ENCODE data around the gene DSTN. TPM values are rescaled to one million over a fixed set of nuclear protein-coding genes. Genes with fewer than 3 reads are reported as not detected.

DSTN gene
- total and polyA plus RNA-seq, 2 donors (not counting 3 experiments of a cell fraction or from before 2014, with no cell fraction given), result 66.1 to 300 TPM

GRCh38 chr20:17647391-17648314 lies 77.8 kb downstream of the DSTN start:
- FAIRE-seq (no peak), DNase-seq (ENCODE audit: low read depth, low spot score) (no peak)
- no peak overlapping the region for H3K27ac ChIP-seq (ENCODE audit: insufficient read depth, low read depth, low read length)
- no peaks in the 10 kb centered on the region for H3K27me3 ChIP-seq (ENCODE audit: control insufficient read depth in 2 of 2, insufficient read depth in 2 of 2, low read length in 2 of 2)
- peaks cover 0 to 10% of the 10 kb centered on the region in 2 experiments for H3K36me3 ChIP-seq (ENCODE audit: control insufficient read depth in 2 of 2, extremely low read depth in 1 of 2, insufficient read depth in 2 of 2, low read length in 2 of 2)
- H3K4me1 ChIP-seq (ENCODE audit: control insufficient read depth, extremely low read depth, insufficient read depth, low read length), result peaks cover 11% of the 10 kb centered on the region
- H3K9me1 ChIP-seq (replicated peaks; ENCODE audit: control insufficient read depth, extremely low read depth, insufficient read depth, low read length), result no peaks in the 10 kb centered on the region
- no peaks in the 10 kb centered on the region for H4K20me1 ChIP-seq (replicated peaks; ENCODE audit: control insufficient read depth, extremely low read depth, insufficient read depth, low read length)
- ChIA-PET POLR2A (no interaction called here), CTCF (interaction anchor here (0.7 to 3.9 kb wide), 11 partner anchors 17 to 311 kb away, joined by 3 to 25 read pairs (median 6); partner anchors contain the start of genes DSTN and RRBP1)
- H3K9ac ChIP-seq (replicated peaks; ENCODE audit: extremely low read depth, insufficient read depth, low read length), result no peak overlapping the region
- H3K9me3 ChIP-seq (replicated peaks; ENCODE audit: control insufficient read depth, insufficient read depth, low read length), result no peaks in the 10 kb centered on the region
- dilution Hi-C loops (cut with MboI; ENCODE audit: extremely low pct_ligation_motif_present, low sequenced_read_pairs) (no loop called here), intact Hi-C loops (cut with micrococcal nuclease) (no loop called here)
- peaks cover 68% of the 10 kb centered on the region for H3K79me2 ChIP-seq (ENCODE audit: control insufficient read depth, insufficient read depth, low read length)
- no peak overlapping the region for H2AFZ ChIP-seq (ENCODE audit: low read depth, low read length)
- TF ChIP-seq, protein P1, sequence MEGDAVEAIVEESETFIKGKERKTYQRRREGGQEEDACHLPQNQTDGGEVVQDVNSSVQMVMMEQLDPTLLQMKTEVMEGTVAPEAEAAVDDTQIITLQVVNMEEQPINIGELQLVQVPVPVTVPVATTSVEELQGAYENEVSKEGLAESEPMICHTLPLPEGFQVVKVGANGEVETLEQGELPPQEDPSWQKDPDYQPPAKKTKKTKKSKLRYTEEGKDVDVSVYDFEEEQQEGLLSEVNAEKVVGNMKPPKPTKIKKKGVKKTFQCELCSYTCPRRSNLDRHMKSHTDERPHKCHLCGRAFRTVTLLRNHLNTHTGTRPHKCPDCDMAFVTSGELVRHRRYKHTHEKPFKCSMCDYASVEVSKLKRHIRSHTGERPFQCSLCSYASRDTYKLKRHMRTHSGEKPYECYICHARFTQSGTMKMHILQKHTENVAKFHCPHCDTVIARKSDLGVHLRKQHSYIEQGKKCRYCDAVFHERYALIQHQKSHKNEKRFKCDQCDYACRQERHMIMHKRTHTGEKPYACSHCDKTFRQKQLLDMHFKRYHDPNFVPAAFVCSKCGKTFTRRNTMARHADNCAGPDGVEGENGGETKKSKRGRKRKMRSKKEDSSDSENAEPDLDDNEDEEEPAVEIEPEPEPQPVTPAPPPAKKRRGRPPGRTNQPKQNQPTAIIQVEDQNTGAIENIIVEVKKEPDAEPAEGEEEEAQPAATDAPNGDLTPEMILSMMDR (IDR thresholded peaks at IDR 0.05; ENCODE audit: extremely low read depth in 1 of 2, insufficient read depth in 1 of 2, low read depth in 1 of 2, low read length in 2 of 2), result no peak
- no TSS peak for BruUV-seq (replicated peaks)
- H3K4me3 ChIP-seq (replicated peaks in 1 of 3; ENCODE audit: insufficient read depth in 1 of 3, low read depth in 1 of 3, low read length in 3 of 3), result no peak overlapping the region
- no peak overlapping the region for H3K4me2 ChIP-seq (ENCODE audit: insufficient read depth, low read length)

- H3K27ac ChIP-seq (ENCODE audit: insufficient read depth, low read depth, low read length), result no peak overlapping the region
- H2AFZ ChIP-seq (ENCODE audit: low read depth, low read length), result no peak overlapping the region
- DNase-seq (ENCODE audit: low read depth, low spot score), result no peak
- BruUV-seq (replicated peaks), result no TSS peak
- dilution Hi-C loops (cut with MboI; ENCODE audit: extremely low pct_ligation_motif_present, low sequenced_read_pairs), result no loop called here
- no peak overlapping the region for H3K9ac ChIP-seq (replicated peaks; ENCODE audit: extremely low read depth, insufficient read depth, low read length)
- no peak overlapping the region for H3K4me2 ChIP-seq (ENCODE audit: insufficient read depth, low read length)
- no peaks in the 10 kb centered on the region for H3K27me3 ChIP-seq (ENCODE audit: control insufficient read depth in 2 of 2, insufficient read depth in 2 of 2, low read length in 2 of 2)
- FAIRE-seq, result no peak
- H3K9me3 ChIP-seq (replicated peaks; ENCODE audit: control insufficient read depth, insufficient read depth, low read length), result no peaks in the 10 kb centered on the region
- H4K20me1 ChIP-seq (replicated peaks; ENCODE audit: control insufficient read depth, extremely low read depth, insufficient read depth, low read length), result no peaks in the 10 kb centered on the region
- ChIA-PET CTCF (interaction anchor here (0.7 to 3.9 kb wide), 11 partner anchors 16 to 310 kb away, joined by 3 to 25 read pairs (median 6); partner anchors contain the start of genes DSTN and RRBP1), POLR2A (no interaction called here)
- intact Hi-C loops (cut with micrococcal nuclease), result no loop called here
- peaks cover 11% of the 10 kb centered on the region for H3K4me1 ChIP-seq (ENCODE audit: control insufficient read depth, extremely low read depth, insufficient read depth, low read length)
- no peaks in the 10 kb centered on the region for H3K9me1 ChIP-seq (replicated peaks; ENCODE audit: control insufficient read depth, extremely low read depth, insufficient read depth, low read length)
- H3K79me2 ChIP-seq (ENCODE audit: control insufficient read depth, insufficient read depth, low read length), result peaks cover 70% of the 10 kb centered on the region
- peaks cover 0 to 7% of the 10 kb centered on the region in 2 experiments for H3K36me3 ChIP-seq (ENCODE audit: control insufficient read depth in 2 of 2, extremely low read depth in 1 of 2, insufficient read depth in 2 of 2, low read length in 2 of 2)
- H3K4me3 ChIP-seq (replicated peaks in 1 of 3; ENCODE audit: insufficient read depth in 1 of 3, low read depth in 1 of 3, low read length in 3 of 3), result no peak overlapping the region
- TF ChIP-seq, protein P1 (IDR thresholded peaks at IDR 0.05; ENCODE audit: extremely low read depth in 1 of 2, insufficient read depth in 1 of 2, low read depth in 1 of 2, low read length in 2 of 2), result no peak
- TF ChIP-seq GATA2 (IDR thresholded peaks at IDR 0.05; ENCODE audit: insufficient read depth, insufficient read length, low read depth, low read length) (no peak), JUN (IDR thresholded peaks at IDR 0.05; ENCODE audit: borderline replicate concordance, insufficient read depth, insufficient read length, low read depth) (no peak), EZH2 (IDR thresholded peaks at IDR 0.05; ENCODE audit: borderline replicate concordance, low read depth, low read length, severe bottlenecking) (no peak), MAX (IDR thresholded peaks at IDR 0.05; ENCODE audit: insufficient read depth, insufficient read length) (no peak), POLR2AphosphoS5 (IDR thresholded peaks at IDR 0.05; ENCODE audit: insufficient read depth, low read depth, low read length) (no peak), POLR2A (IDR thresholded peaks at IDR 0.05; ENCODE audit: low read depth, low read length) (no peak), MYC (IDR thresholded peaks at IDR 0.05; ENCODE audit: low read depth, low read length) (no peak), FOS (IDR thresholded peaks at IDR 0.05; ENCODE audit: borderline replicate concordance, insufficient read depth, low read length) (no peak)
These were observed 78.4 kb downstream of the DSTN start for GRCh38 chr20:17648315-17648646.

Measured in endothelial cell of umbilical vein (primary cell).